NCI-H2081 (cell line): ENCODE measurements around the gene ATP6V0B.

Experiments
- DNase-seq, 2 experiments: peaks; one replicate each; lab custom pipeline; 2025; lab: John Stamatoyannopoulos, UW

Gene ATP6V0B

DNA sequence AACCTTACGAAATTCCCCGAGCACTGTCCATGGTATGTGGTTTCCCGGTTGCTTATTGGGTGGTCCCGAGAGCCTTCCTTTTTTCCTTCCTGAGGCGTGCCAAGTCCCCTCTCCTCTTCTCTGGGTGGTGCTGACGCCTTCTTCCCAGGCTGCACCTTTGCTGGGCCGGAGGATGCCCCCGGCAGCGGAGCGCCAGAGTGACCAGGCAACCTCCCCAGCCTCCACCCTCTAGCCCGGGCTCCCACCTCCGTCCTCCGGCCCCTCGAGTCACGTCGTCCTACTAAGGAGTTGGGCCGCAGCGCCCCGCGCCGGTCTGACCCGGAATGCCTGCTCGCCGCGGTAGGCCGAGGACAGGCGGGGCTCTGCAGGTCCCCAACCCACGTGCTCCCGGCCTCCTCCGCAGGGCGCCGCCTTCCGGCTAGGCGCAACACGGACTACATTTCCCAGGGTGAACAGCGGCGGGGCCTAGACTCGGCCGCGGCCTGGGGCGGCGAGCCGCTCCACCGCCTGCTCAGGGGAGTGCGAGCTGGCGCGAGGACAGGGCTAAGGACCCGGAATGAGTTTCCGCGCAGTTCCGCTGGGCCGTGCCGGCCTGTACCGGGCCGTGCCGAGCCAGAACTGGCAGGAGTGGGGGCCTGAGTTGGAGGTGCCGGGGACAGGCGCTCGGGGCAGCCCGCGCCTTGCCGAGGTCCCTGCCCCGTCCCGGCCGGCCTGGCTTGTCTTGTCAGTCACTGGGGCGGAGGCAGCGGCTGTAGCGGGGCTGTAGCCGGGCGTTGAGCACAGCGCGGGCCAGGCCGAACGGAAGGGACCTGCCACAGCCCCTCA is 28.3 kb upstream of the ATP6V0B start, which contains the start of gene IPO13:
Gene IPO13, plus strand, starts transcription at position 715 of the 825 bp plus-strand sequence. CDS start 651 bp downstream, outside the sequence.
- peak; percentile 98 to 99 for DNase-seq

DNA sequence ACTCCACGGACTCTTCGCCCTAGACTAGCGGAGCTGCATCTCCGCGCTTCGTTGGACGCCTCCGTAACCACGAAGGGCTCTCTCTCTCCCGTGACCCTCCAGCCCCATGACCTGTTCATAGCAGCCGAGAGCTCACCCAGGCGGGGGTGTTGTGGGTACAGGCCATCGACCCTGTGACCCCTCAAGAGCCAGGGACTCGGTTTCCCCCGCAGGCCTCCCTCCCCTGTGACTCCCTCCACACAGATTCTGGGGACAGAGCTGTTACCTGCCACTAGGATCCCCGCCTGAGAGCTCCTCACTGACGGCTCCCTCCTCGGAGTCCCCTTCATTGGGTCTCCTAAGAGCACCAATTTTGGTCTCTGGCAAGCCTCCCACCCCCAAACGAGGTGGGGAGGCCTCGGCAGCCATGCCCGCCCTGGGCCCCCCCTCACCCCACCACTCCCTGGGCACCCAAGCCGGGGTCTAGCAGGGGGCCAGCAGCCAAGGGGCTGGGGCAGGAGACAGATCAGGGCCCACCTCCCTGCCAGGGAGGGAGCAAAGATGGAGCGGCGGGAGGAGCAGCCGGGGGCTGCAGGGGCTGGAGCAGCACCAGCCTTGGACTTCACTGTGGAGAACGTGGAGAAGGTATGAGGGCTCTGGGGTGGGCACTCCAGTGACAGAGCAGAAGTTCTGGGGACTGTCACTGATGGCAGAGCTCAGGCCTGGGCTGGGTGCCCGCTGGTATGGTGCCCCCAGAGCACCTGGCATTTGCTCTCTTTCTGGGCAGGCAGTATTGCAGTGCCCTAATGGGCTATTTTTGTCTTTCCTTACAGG is 27.5 kb upstream of the ATP6V0B start:
- no peak for DNase-seq

DNA sequence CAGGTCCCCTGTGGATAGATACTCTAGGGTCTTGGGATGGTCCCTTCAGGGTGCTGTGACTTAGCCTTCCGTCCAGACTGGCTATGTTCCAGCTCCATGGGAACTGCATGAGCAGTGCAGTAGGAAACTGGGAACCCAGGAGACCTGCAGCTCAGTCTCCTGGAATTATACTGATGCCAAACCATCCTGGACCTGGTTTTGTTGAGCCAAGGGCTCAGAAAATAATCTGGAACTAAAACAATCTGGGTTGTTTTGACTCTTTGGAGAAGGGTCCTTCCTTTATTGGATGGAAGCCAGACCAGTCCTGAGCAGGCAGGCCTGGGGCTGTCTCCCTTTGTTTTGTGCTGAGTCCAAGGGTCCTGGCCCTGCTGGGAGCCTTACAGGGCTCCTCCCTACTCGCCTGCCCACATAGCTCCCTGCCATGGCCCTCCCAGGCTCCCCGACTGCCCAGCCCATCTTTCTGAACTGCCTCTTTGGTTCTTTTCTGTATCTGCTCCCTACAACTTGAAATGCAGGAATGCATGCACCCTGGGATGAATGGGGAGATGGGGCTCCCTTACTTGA is 26.8 kb upstream of the ATP6V0B start:
- DNase-seq = peak in 1 of 2 experiments; percentile 24

DNA sequence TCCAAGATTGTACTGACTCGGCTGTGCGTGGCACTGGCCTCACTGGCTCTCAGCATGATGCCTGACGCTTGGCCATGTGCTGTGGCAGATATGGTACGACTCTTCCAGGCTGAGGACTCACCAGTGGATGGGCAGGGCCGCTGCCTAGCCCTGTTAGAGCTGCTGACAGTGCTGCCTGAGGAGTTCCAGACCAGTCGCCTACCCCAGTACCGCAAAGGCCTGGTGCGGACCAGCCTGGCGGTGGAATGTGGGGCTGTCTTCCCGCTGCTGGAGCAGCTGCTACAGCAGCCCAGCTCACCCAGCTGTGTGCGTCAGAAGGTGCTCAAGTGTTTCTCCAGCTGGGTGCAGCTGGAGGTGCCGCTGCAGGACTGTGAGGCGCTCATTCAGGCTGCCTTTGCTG is 25.1 kb upstream of the ATP6V0B start:
- DNase-seq = no peak

DNA sequence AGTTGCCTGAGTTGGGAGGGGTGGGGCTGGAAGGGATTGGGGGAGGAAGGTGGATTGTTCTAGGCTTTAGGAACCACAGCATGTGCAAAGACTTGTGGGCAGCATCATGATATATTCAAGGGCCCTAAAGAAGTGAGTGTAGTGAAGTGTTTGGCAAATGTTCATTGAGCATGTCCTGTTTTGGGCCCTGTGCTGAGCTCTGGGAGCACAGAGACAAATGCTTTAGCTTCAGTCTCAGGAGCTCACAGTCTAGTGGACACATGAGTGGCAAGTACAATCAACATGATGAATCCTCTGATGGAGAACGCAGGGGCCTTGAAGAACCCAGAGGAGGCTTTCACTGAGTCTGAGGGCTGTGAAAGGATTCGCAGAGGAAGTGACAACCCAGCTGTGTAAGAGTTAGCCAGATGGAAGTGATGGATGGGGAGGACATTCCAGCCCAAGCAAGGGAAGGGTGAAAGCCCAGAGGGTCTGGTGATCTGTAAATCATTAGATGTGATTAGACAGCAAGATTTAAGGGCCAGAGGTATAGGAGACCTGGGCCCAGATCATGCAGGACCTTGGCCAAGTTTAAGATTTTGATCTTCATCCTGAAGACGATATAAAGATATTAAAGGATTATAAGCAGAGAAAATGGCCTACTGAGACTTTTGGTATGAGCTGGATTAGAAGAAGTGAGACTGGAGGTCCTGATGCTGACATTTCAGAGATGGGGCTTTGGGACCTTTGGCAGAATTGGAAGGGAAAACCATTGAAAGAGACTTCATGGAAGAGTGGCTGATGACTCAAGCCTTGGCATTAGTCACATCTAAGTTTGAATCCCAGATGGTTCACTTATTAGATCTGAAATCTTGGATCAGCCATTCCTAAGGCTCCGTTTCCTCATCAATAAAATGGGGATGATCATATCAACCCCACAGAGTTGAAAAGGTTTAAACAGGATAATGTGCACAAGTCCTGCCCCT is 23.5 kb upstream of the ATP6V0B start:
- no peak for DNase-seq

DNA sequence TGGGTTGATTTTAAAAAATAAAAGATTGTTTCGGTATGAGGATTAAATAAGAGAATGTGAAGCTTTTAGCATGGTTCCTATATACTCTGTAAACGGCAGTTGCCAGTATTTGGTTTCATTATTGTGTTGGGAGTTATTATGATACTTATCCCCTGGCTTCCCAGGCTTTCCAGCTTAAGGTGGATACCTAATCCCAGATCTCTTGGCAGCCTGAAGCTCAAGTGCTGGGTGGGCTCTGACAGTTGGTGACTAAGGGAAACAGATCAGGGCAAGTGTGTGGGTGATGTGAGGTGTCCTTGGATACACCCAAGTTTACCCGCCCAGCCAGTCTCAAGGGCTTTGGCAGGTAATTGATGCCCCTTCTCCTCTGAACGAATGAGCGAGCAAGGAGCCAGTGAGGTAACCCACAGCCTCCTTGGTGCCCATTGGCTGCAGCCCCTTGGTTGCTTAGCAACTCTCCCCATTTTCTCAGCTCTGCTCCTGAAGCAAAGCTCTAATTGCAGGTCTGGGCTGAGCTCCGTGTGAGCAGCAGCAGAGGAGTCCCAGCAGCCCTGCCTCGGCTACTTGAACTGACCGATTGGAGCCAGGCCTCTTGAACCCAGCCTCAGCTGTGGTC is 21.9 kb upstream of the ATP6V0B start:
- DNase-seq = peak in 1 of 2 experiments; percentile 36

DNA sequence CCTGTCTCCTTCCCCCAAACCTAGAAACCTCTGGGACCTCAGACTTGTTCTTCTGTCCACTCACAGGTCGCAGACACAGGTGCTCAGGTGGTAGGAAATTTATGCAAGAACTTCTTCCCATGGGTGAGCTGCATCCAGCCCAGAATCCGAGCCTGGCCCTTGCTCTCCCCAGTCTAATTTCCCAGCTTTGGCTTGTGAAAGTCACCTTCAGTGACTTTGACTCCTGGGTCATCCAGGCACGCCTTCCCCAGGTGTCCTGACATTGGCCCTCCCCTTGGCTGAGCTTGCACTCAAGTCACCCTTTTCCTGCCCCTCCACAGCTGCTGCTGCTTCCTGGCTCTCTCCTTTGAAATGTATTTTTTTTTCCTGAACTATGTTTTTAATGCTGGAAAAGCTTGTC is 21.4 kb upstream of the ATP6V0B start:
- no peak for DNase-seq

DNA sequence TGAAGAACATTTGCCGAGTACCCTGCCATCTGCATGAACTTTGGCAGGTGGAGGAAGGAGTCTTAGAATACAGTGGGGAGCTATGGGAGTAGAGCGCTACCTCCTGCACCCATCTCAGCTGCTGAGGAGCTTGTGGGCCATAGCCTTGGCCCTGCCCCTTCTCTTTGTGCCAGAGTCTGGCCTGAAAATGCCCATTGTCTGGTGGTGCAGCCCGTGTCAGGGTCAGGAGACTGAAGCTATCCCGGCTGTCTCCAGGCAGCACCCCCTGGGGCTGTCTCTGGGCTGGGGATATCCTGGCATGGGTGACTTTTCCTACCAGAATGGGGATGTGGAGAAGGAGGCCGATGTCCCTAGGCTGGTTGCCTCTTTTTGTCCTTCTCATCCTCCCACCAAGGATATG is 20.7 kb upstream of the ATP6V0B start:
- DNase-seq = no peak

DNA sequence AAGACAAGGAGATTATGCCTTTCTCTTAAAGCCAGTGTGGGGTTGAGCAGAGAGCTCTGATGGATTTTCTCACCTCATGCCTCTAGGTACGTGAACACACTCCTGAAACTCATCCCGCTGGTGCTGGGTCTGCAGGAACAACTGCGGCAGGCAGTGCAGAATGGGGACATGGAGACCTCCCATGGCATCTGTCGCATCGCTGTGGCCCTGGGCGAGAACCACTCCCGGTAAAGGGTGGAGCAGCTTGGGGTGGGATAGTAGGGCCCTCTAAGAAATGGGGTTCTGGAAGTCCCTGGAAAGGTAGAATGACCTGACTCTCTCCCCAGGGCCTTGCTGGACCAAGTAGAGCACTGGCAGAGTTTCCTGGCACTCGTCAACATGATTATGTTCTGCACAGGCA is 18.5 kb upstream of the ATP6V0B start:
- DNase-seq = no peak

DNA sequence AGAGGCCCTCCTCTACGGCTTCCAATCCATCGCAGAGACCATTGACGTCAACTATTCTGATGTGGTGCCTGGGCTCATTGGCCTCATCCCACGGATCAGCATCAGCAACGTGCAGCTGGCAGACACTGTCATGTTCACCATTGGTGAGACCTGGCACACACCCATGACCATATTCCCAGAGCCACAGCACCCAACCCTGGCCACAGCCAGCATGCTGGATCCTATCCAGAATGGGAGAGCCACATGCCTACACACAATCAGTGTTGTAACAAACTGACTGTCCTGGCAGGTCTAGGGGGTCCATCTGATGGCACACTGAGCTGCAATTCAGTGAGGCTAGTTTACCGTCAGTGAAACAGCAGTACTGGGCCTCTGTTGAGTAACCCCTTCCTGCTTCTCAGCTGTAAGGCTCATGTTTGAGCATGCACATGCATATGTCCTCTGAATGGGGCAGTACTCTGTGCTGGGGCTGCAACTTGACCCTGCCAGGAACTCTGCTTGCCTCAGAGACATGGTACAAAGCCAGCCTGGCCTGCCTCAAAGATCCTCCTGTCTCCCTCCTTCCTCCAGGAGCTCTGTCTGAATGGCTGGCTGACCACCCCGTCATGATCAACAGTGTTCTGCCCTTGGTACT is 17.2 kb upstream of the ATP6V0B start:
- no peak for DNase-seq

DNA sequence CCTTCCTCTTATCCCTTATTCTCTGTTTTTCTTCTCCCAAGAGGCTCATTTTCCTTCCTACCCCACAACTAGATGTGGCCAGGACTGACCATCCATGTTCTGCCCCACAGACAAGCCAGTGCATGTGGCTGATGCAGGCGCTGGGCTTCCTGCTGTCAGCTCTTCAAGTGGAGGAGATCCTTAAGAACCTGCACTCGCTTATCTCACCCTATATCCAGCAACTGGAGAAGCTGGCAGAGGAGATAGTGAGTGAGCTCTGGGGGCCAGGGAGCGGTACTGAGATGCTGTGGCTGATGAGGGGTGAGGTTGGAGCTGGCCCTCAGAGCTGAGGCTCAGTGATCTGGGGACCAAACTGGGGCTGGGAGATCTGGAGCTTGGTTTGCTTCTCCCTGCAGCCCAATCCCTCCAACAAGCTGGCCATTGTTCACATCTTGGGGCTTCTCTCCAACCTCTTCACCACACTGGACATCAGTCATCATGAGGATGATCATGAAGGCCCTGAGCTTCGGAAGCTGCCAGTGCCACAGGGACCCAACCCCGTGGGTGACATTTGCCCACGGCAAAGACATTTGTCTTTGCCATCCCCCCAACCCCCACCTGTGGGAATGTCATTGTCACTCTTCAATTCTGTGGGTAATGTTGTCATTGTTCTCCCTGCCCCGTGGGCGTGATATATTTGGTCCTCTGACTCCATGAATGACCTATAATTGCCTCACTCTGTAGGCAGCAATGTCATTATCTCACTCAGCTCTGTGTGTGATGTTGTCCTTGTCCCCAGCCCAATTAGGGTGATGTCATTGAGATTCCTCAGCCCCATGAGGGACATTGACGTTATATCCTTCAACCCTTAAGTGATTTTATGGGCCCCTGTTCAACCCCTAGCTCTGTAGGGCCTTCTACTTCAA is 16.2 kb upstream of the ATP6V0B start:
- DNase-seq = no peak

DNA sequence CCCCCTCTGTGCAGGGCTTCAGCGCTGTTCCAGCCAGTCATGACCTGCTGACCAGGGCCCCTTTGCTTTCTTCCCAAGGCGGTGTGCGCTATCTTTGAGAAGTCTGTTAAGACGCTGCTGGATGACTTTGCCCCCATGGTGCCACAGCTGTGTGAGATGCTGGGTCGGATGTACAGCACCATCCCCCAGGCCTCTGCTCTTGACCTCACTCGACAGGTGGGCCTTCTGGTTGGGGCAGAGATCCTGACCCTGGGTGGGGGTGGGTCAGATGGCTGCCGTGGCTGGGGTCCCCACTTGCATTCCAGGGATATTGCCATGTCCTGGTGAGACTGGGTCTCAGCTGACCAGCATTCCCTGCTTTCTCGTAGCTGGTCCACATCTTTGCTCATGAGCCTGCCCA is 14.0 kb upstream of the ATP6V0B start:
- no peak for DNase-seq

DNA sequence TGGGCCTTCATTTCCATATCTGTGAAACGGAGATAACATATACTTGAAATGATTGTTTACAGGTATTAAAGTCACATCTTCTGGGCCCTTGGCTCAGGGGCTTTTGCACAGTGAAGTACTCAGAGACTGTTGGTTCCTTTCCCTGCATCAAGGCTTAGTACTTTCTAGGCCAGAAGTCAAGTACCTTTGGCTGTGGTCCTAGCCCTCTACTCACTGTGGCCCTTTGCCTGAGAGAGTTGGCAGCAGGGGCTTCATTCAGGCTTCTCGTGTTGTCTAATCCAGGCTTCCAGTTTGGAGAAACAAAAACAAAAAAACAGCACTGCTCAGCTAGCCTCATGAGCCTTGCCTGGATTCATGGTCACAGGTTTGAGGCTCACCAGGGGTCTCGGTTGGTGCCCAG is 13.1 kb upstream of the ATP6V0B start:
- no peak for DNase-seq

DNA sequence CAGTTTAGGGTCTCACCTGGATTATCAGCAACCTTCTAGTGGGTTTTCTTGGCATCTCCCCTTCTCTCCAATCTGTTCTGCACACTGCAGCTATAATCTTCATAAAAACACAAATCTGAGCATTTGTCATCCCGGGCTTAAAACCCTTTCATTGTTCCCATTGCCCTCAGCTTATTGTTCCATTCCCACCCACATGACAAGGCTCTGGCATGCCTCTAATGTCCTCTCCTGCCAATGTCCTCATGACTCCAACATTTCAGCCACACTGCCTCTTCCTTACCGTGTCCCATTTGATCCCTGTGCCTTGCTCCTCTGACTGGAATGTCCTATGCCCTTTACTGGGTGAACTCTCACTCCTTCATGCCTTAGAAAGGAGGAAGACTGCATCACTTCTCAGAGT is 12.4 kb upstream of the ATP6V0B start:
- no peak for DNase-seq

DNA sequence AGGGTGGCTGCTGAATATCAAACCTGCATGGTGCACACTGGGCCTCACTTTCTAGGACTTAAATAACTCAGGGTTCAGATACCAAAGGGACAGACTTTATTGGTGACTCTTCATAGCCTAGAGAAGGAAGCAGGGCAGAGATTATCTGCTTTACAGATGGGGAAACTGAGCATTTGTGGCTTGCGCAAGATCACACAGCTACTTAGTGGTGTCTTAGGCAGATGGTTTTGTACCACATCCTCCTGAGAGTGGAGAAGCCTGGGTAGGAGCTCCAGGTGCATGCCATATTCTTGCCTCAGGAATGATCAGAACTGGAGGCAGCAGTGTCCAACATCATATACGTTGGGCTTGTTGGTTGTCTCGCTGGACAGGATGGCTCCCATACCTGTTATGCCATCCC is 11.8 kb upstream of the ATP6V0B start:
- no peak for DNase-seq

DNA sequence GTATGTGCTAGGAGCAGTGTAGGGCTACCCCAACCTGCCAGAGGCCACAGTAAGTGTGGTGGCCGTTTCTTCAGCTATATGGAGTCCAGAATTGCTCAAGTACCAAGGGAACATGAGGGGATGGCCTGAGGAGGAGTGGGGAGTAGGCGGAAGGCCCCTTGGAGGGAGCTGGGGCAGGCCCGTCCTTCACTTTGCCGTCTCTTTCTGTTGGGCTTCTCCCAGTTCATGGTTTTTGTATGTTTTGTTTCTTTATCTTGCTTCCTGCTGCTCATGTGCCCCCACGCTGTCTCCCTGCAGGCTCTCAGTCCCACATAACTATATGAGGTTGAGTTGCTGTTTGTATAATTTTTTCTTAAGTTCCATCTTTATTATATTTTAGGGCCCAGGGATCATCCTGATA is 10.9 kb upstream of the ATP6V0B start:
- DNase-seq = no peak

DNA sequence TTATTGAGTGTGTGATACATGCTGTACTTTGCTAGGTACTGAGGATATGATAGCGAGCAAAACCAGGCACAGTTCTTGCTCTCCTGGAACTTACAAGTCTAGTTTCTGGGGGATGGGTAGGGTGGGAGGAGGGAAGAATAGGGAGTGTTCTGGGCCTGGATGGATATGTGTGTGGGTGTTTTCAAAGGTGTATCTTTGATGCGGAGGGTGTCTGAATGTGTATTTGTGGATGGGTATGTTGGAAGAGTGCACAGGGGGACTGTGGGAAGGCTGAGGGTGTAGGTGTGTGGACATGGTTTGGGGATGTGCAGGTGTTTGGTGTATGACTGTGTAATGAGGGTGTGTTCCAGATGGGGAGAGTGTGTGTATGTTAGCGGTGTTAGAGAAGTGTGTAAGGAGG is 9.4 kb upstream of the ATP6V0B start:
- no peak for DNase-seq

DNA sequence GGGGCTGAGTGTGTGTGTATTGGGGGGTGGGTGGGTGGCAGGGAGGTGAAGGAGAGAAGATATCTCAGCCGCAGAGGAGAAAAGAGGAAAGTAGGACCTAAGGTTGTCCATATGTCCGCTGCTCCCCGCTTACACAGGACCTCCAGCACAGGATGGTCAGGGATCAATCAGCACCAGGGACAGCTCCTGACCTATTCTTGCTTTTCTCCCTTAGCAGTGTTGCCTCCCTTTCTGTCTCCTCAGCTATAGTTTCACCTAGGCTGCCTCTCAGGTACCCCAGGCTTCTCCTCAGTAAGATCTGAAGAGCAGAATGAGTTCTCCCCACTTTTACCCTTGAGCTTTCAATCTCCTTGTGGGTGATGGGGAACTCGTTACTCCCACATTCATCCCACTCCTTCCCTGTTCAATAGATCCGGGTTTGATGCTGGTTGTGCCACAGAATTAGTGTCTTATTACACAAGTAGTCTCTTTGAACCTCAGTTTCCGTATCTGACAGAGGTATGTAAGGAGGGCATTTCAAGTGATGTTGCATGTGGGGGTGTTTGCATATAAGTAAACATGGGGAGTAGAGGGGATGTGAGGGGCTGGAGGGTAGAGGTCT is 6.3 kb upstream of the ATP6V0B start:
- no peak for DNase-seq

DNA sequence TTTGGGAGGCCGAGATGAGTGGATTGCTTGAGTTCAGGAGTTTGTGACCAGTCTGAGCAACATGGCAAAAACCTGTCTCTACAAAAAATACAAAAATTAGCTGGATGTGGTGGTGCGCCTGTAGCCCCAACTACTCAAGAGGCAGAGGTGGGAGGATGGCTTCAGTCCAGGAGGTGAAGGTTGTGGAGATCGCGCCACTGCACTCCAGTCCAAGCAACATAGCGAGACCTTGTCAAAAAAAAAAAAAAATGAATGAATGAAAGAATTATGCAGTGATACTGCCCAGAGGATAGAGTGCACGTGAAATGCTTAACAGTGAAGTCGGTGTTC is 5.4 kb upstream of the ATP6V0B start:
- DNase-seq = no peak
